CD4-positive, alpha-beta T cell (primary cell): ENCODE data around the gene PGRMC2. TPM values are rescaled to one million over a fixed set of nuclear protein-coding genes. Genes with fewer than 3 reads are reported as not detected.
A peak's percentile ranks its signal among the peaks of the same experiment; 100 is the strongest.

Experiments
- ATAC-seq: fragments of 200-7000 bp; cut with Tn5 transposase; one replicate; pipeline ENCODE4 v1.10.0; 2022; ENCODE audit warnings: mild to moderate bottlenecking; ENCODE audit not compliant: poor library complexity
- CTCF ChIA-PET: fragments of 350-600 bp; sonication (Branson Sonifier 250); formaldehyde crosslinking; loops from one replicate; lab custom pipeline; 2021; ENCODE audit warnings: antibody characterized with exemption, inconsistent platforms; lab: Charles Lee
- POLR2A ChIA-PET: fragments of 350-600 bp; sonication (Branson Sonifier 250); formaldehyde crosslinking; loops from one replicate; lab custom pipeline; 2021; ENCODE audit warnings: antibody characterized with exemption, inconsistent platforms; lab: Charles Lee
- DNase-seq, 14 experiments: peaks; one replicate each; pipeline ENCODE4 v3.0.0-alpha.2; 2013 to 2020; ENCODE audit warnings: mixed read lengths in 2 of 14
- H3K27ac ChIP-seq, 2 donors: one replicate each; pipeline versions ENCODE4 v1.5.1 to v1.7.0; 2013; ENCODE audit warnings: low read length in 2 of 2, low read depth in 1 of 2, mild to moderate bottlenecking in 1 of 2
- H3K27me3 ChIP-seq, 2 experiments: 1 replicate in 1 of 2; 2 replicates in 1 of 2; pipeline versions ENCODE4 v1.6.1 to v1.7.0; 2013; ENCODE audit warnings: low read length in 2 of 2, control low read depth in 1 of 2, mild to moderate bottlenecking in 1 of 2, moderate library complexity in 1 of 2; ENCODE audit not compliant: insufficient read depth in 2 of 2, control insufficient read depth in 1 of 2
- H3K36me3 ChIP-seq: one replicate; pipeline ENCODE4 v1.6.1; 2013; ENCODE audit warnings: low read length, control low read depth; ENCODE audit not compliant: insufficient read depth
- H3K4me1 ChIP-seq: one replicate; pipeline ENCODE4 v1.6.1; 2013; ENCODE audit warnings: low read length, control low read depth; ENCODE audit not compliant: insufficient read depth
- H3K4me3 ChIP-seq: one replicate; pipeline ENCODE4 v1.5.1; 2013; ENCODE audit warnings: mild to moderate bottlenecking, low read length, moderate library complexity
- H3K9me3 ChIP-seq, 2 experiments: 1 replicate in 1 of 2; 2 replicates in 1 of 2; pipeline versions ENCODE4 v1.6.1 to v1.7.0; 2013; ENCODE audit warnings: low read length in 2 of 2, mild to moderate bottlenecking in 2 of 2, control low read depth in 1 of 2, moderate library complexity in 1 of 2; ENCODE audit not compliant: control insufficient read depth in 1 of 2, insufficient read depth in 1 of 2
- H3K27ac Mint-ChIP-seq: one replicate; pipeline ENCODE4 v1.8.0; 2020; ENCODE audit warnings: mixed read lengths
- H3K27me3 Mint-ChIP-seq: one replicate; pipeline ENCODE4 v1.8.0; 2021; ENCODE audit warnings: mixed read lengths
- H3K36me3 Mint-ChIP-seq: one replicate; pipeline ENCODE4 v1.8.0; 2021; ENCODE audit warnings: low read depth, mixed read lengths
- H3K4me1 Mint-ChIP-seq: one replicate; pipeline ENCODE4 v1.8.0; 2021; ENCODE audit warnings: low read depth, mixed read lengths
- H3K4me3 Mint-ChIP-seq: one replicate; pipeline ENCODE4 v1.8.0; 2020; ENCODE audit warnings: mild to moderate bottlenecking, mixed read lengths
- H3K9me3 Mint-ChIP-seq: one replicate; pipeline ENCODE4 v1.8.0; 2020; ENCODE audit warnings: mixed read lengths
- intact Hi-C, 2 experiments: fragments of 100-400 bp; cut with DNase I in 1 of 2; cut with micrococcal nuclease in 1 of 2; formaldehyde crosslinking; loops; one replicate each; pipeline versions ENCODE4 v1.15.1 to v1.9.0; 2023 to 2025; cut with DNase I, micrococcal nuclease
- polyA plus RNA-seq, 2 donors: library from polyadenylated mRNA; unstranded; fragments of 120-200 nt; gene quantifications; one replicate each; pipeline ENCODE4 v1.2.1, GENCODE V29; 2013
- total RNA-seq, 174 experiments: library from RNA in 2 of 174; stranded (reverse) in 2 of 174; gene quantifications; one replicate each; pipeline ENCODE4 v1.2.3 and lab custom pipeline; 2021 to 2026
- TF ChIP-seq, protein P1 (sequence below): fragments of 200-600 bp; IDR thresholded peaks from one replicate; pipeline ENCODE4 v1.8.0; 2022; ENCODE audit warnings: antibody characterized with exemption, mild to moderate bottlenecking

Gene PGRMC2
- total RNA-seq = 10 to 100 TPM; 92.8 to 99.9 TPM
- 31.5 TPM for polyA plus RNA-seq (2013, experiment 1 of 2)
- 34.7 TPM for polyA plus RNA-seq (2013, experiment 2 of 2)
- 15.4 to 95.7 (median 30.5) reads per million in 172 experiments for total RNA-seq (lab: John Stamatoyannopoulos, UW)

GRCh38 chr4:128287141-128287870 lies at the start of gene PGRMC2:
PGRMC2 (minus strand) TSS chr4:128287813; CDS start chr4:128287790, 23 bp downstream.
- ATAC-seq = no peak
- intact Hi-C loops = loop anchor here (1.0 to 10.0 kb wide), 6 partner anchors 95 to 810 kb away; partner anchors contain the start of genes C4orf33 (in 2 of the 2), ABHD18 (in 1 of the 2), MFSD8 (in 1 of the 2) and PLK4 (in 1 of the 2)
- DNase-seq = peak in 3 of 14 experiments; percentile 6 to 51 (median 9)
- TF ChIP-seq, protein P1, sequence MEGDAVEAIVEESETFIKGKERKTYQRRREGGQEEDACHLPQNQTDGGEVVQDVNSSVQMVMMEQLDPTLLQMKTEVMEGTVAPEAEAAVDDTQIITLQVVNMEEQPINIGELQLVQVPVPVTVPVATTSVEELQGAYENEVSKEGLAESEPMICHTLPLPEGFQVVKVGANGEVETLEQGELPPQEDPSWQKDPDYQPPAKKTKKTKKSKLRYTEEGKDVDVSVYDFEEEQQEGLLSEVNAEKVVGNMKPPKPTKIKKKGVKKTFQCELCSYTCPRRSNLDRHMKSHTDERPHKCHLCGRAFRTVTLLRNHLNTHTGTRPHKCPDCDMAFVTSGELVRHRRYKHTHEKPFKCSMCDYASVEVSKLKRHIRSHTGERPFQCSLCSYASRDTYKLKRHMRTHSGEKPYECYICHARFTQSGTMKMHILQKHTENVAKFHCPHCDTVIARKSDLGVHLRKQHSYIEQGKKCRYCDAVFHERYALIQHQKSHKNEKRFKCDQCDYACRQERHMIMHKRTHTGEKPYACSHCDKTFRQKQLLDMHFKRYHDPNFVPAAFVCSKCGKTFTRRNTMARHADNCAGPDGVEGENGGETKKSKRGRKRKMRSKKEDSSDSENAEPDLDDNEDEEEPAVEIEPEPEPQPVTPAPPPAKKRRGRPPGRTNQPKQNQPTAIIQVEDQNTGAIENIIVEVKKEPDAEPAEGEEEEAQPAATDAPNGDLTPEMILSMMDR = no peak
- Mint-ChIP-seq H3K4me1 (peaks cover 49% of the 10 kb centered on the region), H3K9me3 (no peaks in the 10 kb centered on the region), H3K4me3 (peak within 1 kb of the TSS; percentile 90), H3K36me3 (peaks cover 20% of the 10 kb centered on the region), H3K27me3 (no peaks in the 10 kb centered on the region), H3K27ac (peak within 1 kb of the TSS; percentile 91)
- Histone ChIP-seq H3K4me3 (peak within 1 kb of the TSS; percentile 69), H3K4me1 (peaks cover 25% of the 10 kb centered on the region), H3K27ac (peak within 1 kb of the TSS; percentile 90 to 98), H3K27me3 (no peaks in the 10 kb centered on the region), H3K9me3 (no peaks in the 10 kb centered on the region), H3K36me3 (no peaks in the 10 kb centered on the region)
- ChIA-PET POLR2A (interaction anchor here (1.2 to 4.2 kb wide), 7 partner anchors 14 to 806 kb away, joined by 3 to 25 read pairs (median 7); partner anchors contain the start of genes ABHD18, JADE1, LARP1B and MFSD8), CTCF (no interaction called here)

GRCh38 chr4:128335541-128335940 lies 47.9 kb upstream of the PGRMC2 start:
- DNase-seq (no peak), ATAC-seq (no peak)
- H3K36me3 ChIP-seq = no peaks in the 10 kb centered on the region
- CTCF ChIA-PET = no interaction called here
- H3K4me1 ChIP-seq = no peaks in the 10 kb centered on the region
- no peak overlapping the region for H3K4me3 ChIP-seq
- TF ChIP-seq, protein P1 = no peak
- no peak overlapping the region for H3K4me3 Mint-ChIP-seq
- no peaks in the 10 kb centered on the region for H3K27me3 ChIP-seq
- POLR2A ChIA-PET = no interaction called here
- H3K36me3 Mint-ChIP-seq = no peaks in the 10 kb centered on the region
- H3K4me1 Mint-ChIP-seq = no peaks in the 10 kb centered on the region
- no peak overlapping the region for H3K27ac Mint-ChIP-seq
- intact Hi-C loops = no loop called here
- no peaks in the 10 kb centered on the region for H3K27me3 Mint-ChIP-seq
- no peaks in the 10 kb centered on the region for H3K9me3 Mint-ChIP-seq
- H3K9me3 ChIP-seq = no peaks in the 10 kb centered on the region
- H3K27ac ChIP-seq = no peak overlapping the region

GRCh38 chr4:128334256-128334655 lies 46.6 kb upstream of the PGRMC2 start:
- H3K27me3 ChIP-seq = no peaks in the 10 kb centered on the region
- no peaks in the 10 kb centered on the region for H3K9me3 ChIP-seq
- intact Hi-C loops = no loop called here
- H3K27ac ChIP-seq = no peak overlapping the region
- no peaks in the 10 kb centered on the region for H3K4me1 Mint-ChIP-seq
- H3K9me3 Mint-ChIP-seq = no peaks in the 10 kb centered on the region
- DNase-seq (no peak), ATAC-seq (no peak)
- POLR2A ChIA-PET = interaction anchor here (0.6 kb wide), 1 partner anchor 606 kb away, joined by 4 read pairs; no protein-coding TSS in a partner anchor
- no peaks in the 10 kb centered on the region for H3K36me3 ChIP-seq
- TF ChIP-seq, protein P1 = no peak
- no peaks in the 10 kb centered on the region for H3K4me1 ChIP-seq
- H3K4me3 ChIP-seq = no peak overlapping the region
- no peak overlapping the region for H3K27ac Mint-ChIP-seq
- no peaks in the 10 kb centered on the region for H3K36me3 Mint-ChIP-seq
- CTCF ChIA-PET = no interaction called here
- no peaks in the 10 kb centered on the region for H3K27me3 Mint-ChIP-seq
- H3K4me3 Mint-ChIP-seq = no peak overlapping the region
